Stimulated activated CD8-positive, alpha-beta memory T cell treated with anti-CD3 and anti-CD28 coated beads, Interleukin-4, amount 100 ng/mL, for 48 hours (primary cell): ENCODE results near the gene CCHCR1.
A peak's percentile ranks its signal among the peaks of the same experiment; 100 is the strongest.

Experiments
- DNase-seq: peaks from one replicate; pipeline ENCODE4 v3.0.0-alpha.2; 2020

CCHCR1 gene

GRCh38 chr6:31094389-31094881 lies 63.2 kb downstream of the CCHCR1 start:
- peak; percentile 30 for DNase-seq

- DNase-seq = no peak
Observed at GRCh38 chr6:31092769-31093505, 64.7 kb downstream of the CCHCR1 start.
